Measurements from ENCODE around the gene GDF9.

GDF9 gene

GRCh38 chr5:132832612-132833011, 33.7 kb downstream of the GDF9 start:
- no peak for DNase-seq (ENCODE audit: low spot score)
- H3K4me3 ChIP-seq = no peak overlapping the region
- H3K27ac ChIP-seq = no peak overlapping the region

GRCh38 chr5:132831095-132831860, 35.0 kb downstream of the GDF9 start:
- H3K4me3 ChIP-seq = peak overlapping the region; percentile 85
- DNase-seq (ENCODE audit: low spot score) = no peak

More at GRCh38 chr5:132832612-132833011, 33.7 kb downstream of the GDF9 start:
- no peak for TF ChIP-seq CTCF (IDR thresholded peaks at IDR 0.05)

GRCh38 chr5:132830436-132831094, 35.7 kb downstream of the GDF9 start, which contains the start of gene SHROOM1:
Gene SHROOM1, minus strand, starts transcription at chr5:132830647. Its CDS starts 4,507 bp downstream, at chr5:132826140.
- Histone ChIP-seq H3K27ac (peak within 1 kb of the TSS; percentile 21 to 79), H3K4me3 (peak within 1 kb of the TSS; percentile 85)
- DNase-seq (ENCODE audit: low spot score) = no peak
- TF ChIP-seq CTCF (IDR thresholded peaks at IDR 0.05) = no peak

More at GRCh38 chr5:132831095-132831860, 35.0 kb downstream of the GDF9 start:
- peak overlapping the region in 1 of 2 donors; percentile 79 for H3K27ac ChIP-seq
- no peak for TF ChIP-seq CTCF (IDR thresholded peaks at IDR 0.05)

GRCh38 chr5:132829742-132830435, 36.4 kb downstream of the GDF9 start:
- peak overlapping the region; percentile 85 for H3K4me3 ChIP-seq
- H3K27ac ChIP-seq = peak overlapping the region; percentile 21 to 79
- DNase-seq (ENCODE audit: low spot score) = no peak
- peak; percentile 88 for TF ChIP-seq CTCF (IDR thresholded peaks at IDR 0.05)

- DNase-seq (ENCODE audit: low spot score) = no peak
- Histone ChIP-seq H3K27ac (no peak overlapping the region), H3K4me3 (peak overlapping the region; percentile 85)
- TF ChIP-seq CTCF (IDR thresholded peaks at IDR 0.05) = no peak
Measured at GRCh38 chr5:132828846-132829494, 37.3 kb downstream of the GDF9 start.

GRCh38 chr5:132827943-132828673, 38.2 kb downstream of the GDF9 start:
- DNase-seq (ENCODE audit: low spot score) = no peak
- no peak overlapping the region for H3K4me3 ChIP-seq
- TF ChIP-seq CTCF (IDR thresholded peaks at IDR 0.05) = no peak
- H3K27ac ChIP-seq = no peak overlapping the region
